Fibroblast of skin of right biceps (primary cell): ENCODE data around the gene COMT.
"Not testable (repeated sequence)": the region's sequence is repeated elsewhere in the genome, so short reads cannot be mapped to it uniquely, and the experiment has no call there.

Source experiments
- DNase-seq: peaks from one replicate; pipeline ENCODE4 v3.0.0-alpha.2; 2013

Gene COMT

GRCh38 chr22:19941365-19942082, at the start of gene COMT, which contains the start of gene TXNRD2:
COMT (plus strand) TSS chr22:19941772; CDS start chr22:19962527, 20,755 bp downstream.
TXNRD2 (minus strand) TSS chr22:19941818; CDS start chr22:19941803, 15 bp downstream.
- peak; percentile 72 for DNase-seq

- peak; percentile 31 for DNase-seq
Measured at GRCh38 chr22:19892257-19892879, 49.2 kb upstream of the COMT start.

DNA sequence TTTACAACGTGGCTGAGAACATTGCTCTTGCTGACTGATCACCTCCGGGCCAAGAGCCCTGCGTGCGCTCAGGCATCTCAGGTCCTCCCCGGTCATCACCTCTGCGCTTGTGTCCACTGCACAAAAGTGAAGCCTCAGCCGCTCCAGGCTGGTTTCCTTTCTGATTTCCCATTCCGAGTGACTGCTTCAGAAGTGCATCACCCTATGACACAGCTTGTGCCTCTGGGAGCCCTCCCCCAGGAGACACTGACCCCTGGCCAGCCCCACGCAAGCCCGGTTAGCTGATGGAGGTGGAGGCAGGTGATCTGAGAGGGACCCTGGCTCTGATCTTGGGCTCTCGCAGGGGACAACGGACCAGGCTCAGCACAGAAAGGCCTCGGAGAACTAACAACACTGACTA, 48.6 kb upstream of the COMT start:
- no peak for DNase-seq

GRCh38 chr22:19893363-19893762, 48.2 kb upstream of the COMT start:
- no peak for DNase-seq

GRCh38 chr22:19895160-19895849, 46.3 kb upstream of the COMT start:
- no peak for DNase-seq

GRCh38 chr22:19896665-19897355, 44.8 kb upstream of the COMT start:
- no peak for DNase-seq

DNA sequence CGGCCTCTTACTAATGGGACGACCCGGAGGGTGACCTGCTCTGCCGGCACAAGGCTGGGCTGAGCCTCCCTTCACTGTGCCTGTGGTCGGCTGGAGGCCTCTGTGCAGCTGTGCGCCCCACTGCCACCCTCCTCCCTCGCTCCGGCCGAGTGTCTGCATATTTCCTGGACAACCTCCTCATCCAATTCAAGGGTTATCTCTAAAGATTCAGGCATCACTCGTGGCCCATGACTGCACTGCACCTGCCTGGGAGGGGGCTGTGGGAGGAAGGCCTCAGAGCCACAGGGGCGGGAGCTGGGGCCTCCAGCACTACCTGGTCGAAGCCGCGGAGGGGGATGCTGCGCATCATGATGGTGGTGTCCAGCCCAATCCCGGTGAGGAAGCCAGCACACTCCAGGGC, 43.8 kb upstream of the COMT start:
- DNase-seq: no peak

DNA sequence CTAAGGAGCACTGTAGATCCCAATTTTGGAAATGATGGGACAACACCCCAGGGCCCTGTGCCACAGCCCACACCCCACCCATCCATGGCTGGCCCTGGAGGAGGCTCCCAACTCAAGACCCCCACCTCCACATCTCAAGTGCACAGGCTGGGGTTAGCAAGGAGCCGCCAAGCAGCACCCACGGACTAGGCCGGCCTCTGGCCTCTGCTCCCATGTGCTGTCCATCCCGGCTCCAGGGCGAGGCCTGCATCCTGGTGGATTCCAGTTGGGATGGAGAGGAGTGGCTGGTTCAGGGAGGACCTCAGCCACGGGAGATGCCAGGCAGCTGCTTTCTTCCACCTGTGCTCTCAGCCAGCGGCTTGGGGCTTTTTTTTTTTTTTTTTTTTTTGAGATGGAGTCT, 43.4 kb upstream of the COMT start:
- DNase-seq: no peak

- no peak for DNase-seq
Measured at GRCh38 chr22:19898831-19899567, 42.6 kb upstream of the COMT start.

DNA sequence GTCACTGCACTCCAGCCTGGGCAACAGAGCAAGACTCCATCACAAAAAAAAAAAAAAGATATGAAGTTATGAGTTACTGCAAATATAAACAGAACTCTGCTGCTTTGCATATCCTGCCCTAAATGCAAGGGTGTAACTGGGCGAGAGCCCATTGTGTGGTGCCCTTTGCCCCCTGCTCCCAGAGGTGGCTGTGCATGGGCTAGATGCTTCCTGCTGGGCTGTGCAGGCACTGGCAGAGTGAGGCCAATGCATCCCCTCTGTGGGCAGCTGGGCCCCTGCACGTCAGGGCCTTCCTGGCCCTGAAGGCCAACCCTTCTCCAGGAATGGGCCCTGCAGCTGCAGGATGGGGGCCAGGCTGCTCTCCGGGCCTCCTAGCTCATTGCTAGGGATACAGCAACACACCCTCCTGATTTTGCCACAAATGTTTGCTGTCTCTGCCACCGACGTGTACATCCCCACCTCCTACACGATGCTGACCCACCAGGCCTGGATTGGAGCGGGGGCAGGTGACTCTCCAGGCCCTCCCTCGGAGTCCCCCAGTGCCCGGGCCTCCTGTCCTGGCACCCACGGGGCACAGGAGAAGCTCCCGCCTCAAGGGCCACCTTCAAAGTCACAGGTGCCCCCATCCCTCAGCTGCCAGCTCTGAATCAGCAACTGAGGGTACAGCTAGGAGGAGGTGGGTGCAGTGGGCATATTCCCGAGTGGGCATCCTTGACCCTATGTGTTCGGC, 40.7 kb upstream of the COMT start:
- DNase-seq: no peak

- DNase-seq: no peak
Measured at GRCh38 chr22:19901577-19902244, 39.9 kb upstream of the COMT start.

DNA sequence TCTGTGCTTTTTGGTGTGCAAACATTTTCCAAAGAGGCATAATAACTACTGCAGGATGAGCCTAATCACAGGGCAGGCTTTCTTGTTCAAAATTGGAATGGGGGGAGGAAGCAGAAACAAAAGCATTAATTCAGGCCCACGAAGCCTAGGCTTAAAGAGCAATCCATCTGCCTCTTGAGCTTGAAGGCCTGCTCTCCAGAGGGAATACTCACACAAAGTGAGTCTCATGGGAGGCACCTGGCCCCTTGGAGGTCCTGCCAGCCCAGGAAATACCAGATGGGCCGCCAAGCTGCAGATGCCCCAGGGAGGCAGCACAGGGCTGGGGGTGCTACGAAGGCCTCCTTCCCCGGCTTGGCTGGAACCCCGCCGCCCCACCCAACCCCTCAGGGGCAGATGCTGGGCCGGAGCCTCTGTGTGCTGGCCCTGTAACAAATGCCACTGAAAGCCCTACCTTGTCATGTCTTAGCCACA, 39.3 kb upstream of the COMT start:
- no peak for DNase-seq

- DNase-seq: no peak
Measured at GRCh38 chr22:19903031-19903430, 38.5 kb upstream of the COMT start.

DNA sequence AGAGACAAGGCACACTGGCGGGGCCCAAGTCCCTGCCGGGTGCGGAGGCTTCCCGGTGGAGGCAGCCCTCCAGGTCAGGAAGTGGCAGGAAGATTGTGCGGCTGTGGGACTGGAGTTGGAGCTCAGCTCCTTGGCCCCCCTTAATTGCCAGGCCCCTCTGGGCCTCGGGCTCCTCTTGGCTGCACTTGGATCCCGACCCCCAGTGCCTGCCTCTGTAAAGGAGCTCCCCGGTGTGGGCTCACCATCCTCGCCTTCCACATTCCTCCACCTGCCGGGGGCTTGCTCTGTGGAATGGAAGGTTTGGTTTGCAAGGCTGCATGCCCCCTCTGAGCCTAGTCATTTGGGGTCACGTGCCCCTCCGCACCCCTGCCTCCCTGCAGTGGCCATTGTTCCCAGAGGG, 38.1 kb upstream of the COMT start:
- DNase-seq: no peak

GRCh38 chr22:19904174-19904856, 37.3 kb upstream of the COMT start:
- DNase-seq: no peak

- no peak for DNase-seq
Measured at GRCh38 chr22:19904935-19905334, 36.6 kb upstream of the COMT start.

GRCh38 chr22:19905347-19906276, 36.0 kb upstream of the COMT start:
- no peak for DNase-seq

DNA sequence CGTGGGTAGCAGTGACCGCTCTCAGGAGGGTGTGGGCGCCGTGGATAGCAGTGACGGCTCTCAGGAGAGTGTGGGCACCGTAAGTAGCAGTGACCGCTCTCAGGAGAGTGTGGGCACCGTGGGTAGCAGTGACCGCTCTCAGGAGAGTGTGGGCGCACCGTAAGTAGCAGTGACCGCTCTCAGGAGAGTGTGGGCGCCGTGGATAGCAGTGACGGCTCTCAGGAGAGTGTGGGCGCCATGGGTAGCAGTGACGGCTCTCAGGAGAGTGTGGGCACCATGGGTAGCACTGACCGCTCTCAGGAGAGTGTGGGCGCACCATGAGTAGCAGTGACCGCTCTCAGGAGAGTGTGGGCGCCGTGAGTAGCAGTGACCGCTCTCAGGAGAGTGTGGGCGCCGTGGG, 34.7 kb upstream of the COMT start:
- not testable (repeated sequence) for DNase-seq

DNA sequence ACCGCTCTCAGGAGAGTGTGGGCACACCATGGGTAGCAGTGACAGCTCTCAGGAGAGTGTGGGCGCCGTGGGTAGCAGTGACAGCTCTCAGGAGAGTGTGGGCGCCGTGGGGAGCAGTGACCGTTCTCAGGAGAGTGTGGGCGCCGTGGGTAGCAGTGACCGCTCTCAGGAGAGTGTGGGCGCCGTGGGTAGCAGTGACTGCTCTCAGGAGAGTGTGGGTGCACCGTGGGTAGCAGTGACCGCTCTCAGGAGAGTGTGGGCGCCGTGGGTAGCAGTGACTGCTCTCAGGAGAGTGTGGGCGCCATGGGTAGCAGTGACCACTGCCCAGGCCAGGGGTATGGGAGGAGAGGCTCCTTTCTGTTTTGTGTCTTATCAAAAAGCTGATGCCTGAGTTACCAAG, 33.7 kb upstream of the COMT start:
- DNase-seq: not testable (repeated sequence)
